Measurements from ENCODE around the gene TBC1D3B.
"Not testable (repeated sequence)": the region's sequence is repeated elsewhere in the genome, so short reads cannot be mapped to it uniquely, and the experiment has no call there.

The TBC1D3B gene

GRCh38 chr17:36131421-36131820, 45.0 kb downstream of the TBC1D3B start:
- DNase-seq (ENCODE audit: extremely low read depth in 1 of 2, low read depth in 1 of 2): no peak

GRCh38 chr17:36130346-36130745, 46.1 kb downstream of the TBC1D3B start:
- no peak for DNase-seq (ENCODE audit: extremely low read depth in 1 of 2, low read depth in 1 of 2)

DNA sequence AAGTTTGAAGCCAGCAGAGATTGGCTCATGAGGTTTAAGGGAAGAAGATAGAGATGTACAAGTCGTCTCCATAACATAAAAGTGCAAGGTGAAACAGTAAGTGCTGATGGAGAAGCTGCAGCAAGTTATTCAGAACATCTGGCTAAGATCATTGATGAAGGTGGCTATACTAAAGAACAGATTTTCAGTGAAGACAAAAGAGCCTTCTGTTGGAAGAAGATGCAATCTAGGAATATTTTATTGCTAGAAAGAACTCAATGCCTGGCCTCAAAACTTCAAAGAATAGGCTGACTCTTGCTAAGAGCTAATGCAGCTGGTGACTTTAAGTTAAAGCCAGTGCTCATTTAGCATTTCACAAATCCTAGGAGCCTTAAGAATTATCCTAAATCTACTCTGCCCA, 46.8 kb downstream of the TBC1D3B start:
- DNase-seq (ENCODE audit: extremely low read depth in 1 of 2, low read depth in 1 of 2): no peak

DNA sequence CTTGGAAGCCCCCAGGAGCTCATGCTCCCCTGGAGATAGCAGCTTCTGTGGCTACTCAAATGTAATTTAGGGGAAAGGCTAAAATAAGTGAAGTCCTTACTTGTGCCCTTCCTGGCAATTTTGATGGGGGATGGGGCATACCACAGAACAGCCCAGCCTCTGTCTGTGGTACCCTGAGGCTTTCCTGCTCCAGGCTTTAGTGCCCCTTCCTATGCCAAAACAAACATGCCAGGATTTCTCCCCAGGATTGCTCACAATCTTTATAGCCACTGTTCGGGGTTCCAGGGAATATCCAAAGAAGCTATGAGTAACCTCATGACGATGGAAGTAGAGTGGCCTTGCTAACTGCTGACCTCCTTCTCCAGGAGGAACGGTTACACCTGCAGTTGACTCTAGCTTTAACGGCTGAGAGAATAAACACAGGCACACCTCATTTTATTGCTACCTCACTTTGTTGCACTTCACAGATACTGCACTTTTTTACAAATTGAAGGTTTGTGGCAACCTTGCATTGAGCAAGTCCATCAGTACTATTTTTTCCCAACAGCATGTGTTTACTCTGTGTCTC, 47.9 kb downstream of the TBC1D3B start:
- no peak for DNase-seq (ENCODE audit: extremely low read depth in 1 of 2, low read depth in 1 of 2)

DNA sequence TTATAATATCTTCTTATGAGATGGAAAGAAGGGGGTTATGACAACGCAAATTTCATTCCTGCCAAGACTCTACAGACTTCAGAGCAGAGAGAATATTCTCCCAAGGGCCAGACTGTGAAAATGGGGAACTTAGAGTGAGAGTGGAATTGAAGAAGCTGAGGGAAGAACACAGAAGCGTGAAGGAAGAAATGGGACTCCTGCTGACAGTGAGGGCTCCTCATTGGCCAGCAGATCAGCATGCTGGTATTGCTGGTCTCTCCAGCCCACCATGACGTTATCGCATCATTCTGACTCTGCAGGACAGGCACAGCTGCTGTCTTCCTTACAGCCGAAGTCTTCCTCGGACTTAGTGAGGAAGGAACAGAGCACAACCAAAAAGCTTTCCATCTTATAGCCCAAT, 48.5 kb downstream of the TBC1D3B start:
- DNase-seq (ENCODE audit: extremely low read depth in 1 of 2, low read depth in 1 of 2): no peak

- no peak for DNase-seq (ENCODE audit: extremely low read depth in 1 of 2, low read depth in 1 of 2)
Measured at GRCh38 chr17:36127199-36127893, 49.1 kb downstream of the TBC1D3B start.

DNA sequence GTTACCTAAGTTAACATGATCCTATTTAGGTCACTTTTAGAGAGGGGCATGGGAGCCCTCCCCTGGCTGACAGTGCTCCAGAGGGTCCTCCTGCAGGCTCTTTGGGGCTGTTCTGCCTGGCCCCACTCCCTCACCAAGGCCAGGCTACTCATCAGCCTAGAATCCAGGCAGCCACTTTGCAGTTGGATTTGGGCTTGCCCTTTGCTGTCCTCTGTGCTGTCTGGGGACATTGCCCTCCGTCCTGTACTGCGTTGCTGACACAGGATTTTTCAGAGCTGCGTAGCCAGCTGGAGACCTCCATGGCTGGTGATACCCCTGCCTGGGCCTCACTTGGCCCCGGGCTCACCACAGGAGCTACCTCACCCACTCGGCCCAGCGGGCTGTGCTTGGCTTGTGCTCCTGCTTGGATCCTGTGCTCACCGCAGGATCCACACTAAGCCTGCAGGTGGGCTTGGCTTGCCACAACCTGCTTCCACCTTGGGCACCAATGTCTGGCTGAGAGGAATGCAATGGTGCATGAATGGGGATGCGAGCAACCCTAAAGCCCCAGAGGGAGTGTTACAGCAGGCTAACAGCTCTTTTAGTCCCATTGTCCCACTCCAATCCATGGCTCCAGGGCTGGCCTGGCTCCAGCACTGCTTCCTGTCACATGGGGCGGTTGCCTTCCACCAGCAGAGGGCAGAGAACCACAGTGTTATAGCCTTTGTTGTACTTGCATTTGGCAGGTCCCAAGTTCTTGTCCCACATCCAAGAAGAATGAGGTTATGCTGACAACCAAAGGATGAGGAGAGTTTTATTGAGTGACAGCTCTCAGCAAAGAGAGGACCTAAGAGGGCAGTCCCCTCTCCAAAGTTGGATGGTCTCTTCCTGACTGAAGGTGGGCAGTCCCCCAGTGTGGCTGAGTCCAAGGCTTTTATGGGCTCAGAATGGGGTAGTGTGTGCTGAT, 51.3 kb downstream of the TBC1D3B start:
- DNase-seq (ENCODE audit: extremely low read depth in 1 of 2, low read depth in 1 of 2): no peak

GRCh38 chr17:36123431-36123830, 53.0 kb downstream of the TBC1D3B start:
- DNase-seq (ENCODE audit: extremely low read depth in 1 of 2, low read depth in 1 of 2): no peak

DNA sequence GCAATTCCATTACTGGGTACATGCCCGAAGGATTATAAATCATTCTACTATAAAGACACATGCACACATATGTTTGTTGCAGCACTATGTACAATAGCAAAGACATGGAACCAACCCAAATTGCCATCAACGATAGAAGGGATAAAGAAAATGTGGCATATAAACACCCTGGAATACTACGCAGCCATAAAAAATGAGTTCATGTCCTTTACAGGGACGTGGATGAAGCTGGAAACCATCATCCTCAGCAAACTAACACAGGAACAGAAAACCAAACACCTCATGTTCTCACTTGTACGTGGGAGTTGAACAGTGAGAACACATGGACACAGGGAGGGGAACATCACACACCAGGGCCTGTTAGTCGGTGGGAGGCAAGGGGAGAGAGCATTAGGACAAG, 55.3 kb downstream of the TBC1D3B start:
- DNase-seq (ENCODE audit: extremely low read depth in 1 of 2, low read depth in 1 of 2): not testable (repeated sequence)

DNA sequence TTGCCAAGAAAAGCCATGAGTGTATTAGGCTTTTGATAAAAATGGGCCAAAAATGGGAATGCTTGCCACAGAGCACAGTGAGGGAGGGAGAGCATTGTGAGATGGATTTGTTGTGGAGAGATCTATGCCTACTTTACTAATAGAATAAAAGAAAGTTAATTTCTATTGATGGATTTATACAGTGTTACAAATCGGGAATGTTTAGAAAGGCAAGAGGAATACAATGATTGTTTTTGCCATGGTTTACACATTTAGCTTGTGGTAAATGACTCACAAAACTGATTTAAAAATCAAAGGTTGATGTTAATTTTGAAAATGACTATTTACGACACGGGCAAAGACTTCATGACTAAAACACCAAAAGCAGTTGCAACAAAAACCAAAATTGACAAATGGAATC, 56.2 kb downstream of the TBC1D3B start:
- no peak for DNase-seq (ENCODE audit: extremely low read depth in 1 of 2, low read depth in 1 of 2)

- no peak for DNase-seq (ENCODE audit: extremely low read depth in 1 of 2, low read depth in 1 of 2)
Measured at GRCh38 chr17:36118477-36119353, 57.7 kb downstream of the TBC1D3B start.

DNA sequence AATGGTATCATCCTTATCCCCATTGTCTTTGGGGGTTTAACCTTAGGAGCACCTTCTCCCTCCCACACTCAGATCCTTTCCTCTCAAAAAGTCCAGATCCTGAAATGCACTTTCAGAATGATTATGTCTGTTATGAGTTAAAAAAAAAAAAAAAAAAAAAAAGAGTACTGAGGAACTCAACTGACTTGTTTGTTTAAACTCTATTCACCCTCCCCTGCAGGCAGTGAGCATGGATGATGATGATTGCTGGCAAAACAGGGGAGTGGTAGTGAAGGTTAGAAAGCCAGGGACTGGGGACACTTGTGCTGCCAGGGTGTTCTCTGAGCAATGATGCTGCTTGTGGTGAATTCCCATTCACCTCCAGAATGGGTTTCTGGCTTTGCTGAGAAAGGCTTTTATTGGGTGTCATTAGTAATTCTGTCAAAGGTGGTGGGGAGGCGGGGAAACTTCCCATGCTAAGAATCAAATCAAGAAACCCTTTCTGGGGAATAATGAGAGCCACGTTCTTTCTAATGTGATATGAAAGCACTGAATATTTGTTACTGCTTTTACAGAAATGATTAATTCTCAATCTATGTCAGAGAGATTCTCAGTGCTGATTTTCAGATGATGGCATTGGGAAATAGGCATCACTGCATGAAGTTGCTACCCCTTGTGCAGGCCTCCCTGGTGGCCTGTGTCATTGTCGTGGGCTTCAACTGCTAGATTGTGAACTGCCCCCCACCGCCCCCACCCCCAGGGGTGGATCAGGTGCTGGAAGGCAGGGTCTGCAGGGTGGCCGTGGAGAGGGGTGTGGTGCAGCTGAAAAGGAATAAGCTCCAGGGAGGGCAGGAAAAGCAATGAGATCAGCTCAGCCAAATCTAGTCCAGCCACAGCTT, 58.7 kb downstream of the TBC1D3B start:
- no peak for DNase-seq (ENCODE audit: extremely low read depth in 1 of 2, low read depth in 1 of 2)

All from activated CD8-positive, alpha-beta memory T cell treated with anti-CD3 and anti-CD28 coated beads for 1 hour (primary cell).